ENCODE measurements around the gene ETS1. TPM values are rescaled to one million over a fixed set of nuclear protein-coding genes. Genes with fewer than 3 reads are reported as not detected.
"Not testable (repeated sequence)": the region's sequence is repeated elsewhere in the genome, so short reads cannot be mapped to it uniquely, and the experiment has no call there.

Gene ETS1
- total RNA-seq, 1 experiment from 2014 or later: 67.7 TPM

- no peak for DNase-seq (ENCODE audit: low read depth)
These were observed 121.2 kb downstream of the ETS1 start for GRCh38 chr11:128465946-128466705.

- DNase-seq (ENCODE audit: low read depth): no peak
These were observed 121.8 kb downstream of the ETS1 start for GRCh38 chr11:128465531-128465930.

- DNase-seq (ENCODE audit: low read depth): no peak
These were observed 122.4 kb downstream of the ETS1 start for GRCh38 chr11:128464878-128465450.

GRCh38 chr11:128463979-128464378 is 123.4 kb downstream of the ETS1 start:
- DNase-seq (ENCODE audit: low read depth): no peak

- peak; percentile 44 for DNase-seq (ENCODE audit: low read depth)
These were observed 124.0 kb downstream of the ETS1 start for GRCh38 chr11:128463371-128463829.

GRCh38 chr11:128462922-128463321 is 124.4 kb downstream of the ETS1 start:
- no peak for DNase-seq (ENCODE audit: low read depth)

GRCh38 chr11:128462189-128462588 is 125.2 kb downstream of the ETS1 start:
- DNase-seq (ENCODE audit: low read depth): no peak

GRCh38 chr11:128458321-128458720 is 129.0 kb downstream of the ETS1 start:
- peak; percentile 94 for DNase-seq (ENCODE audit: low read depth)

GRCh38 chr11:128457874-128458273 is 129.5 kb downstream of the ETS1 start:
- no peak for DNase-seq (ENCODE audit: low read depth)

- no peak for DNase-seq (ENCODE audit: low read depth)
These were observed 130.6 kb downstream of the ETS1 start for GRCh38 chr11:128456566-128457268.

GRCh38 chr11:128455766-128456165 is 131.6 kb downstream of the ETS1 start:
- no peak for DNase-seq (ENCODE audit: low read depth)

GRCh38 chr11:128453444-128454336 is 133.7 kb downstream of the ETS1 start:
- peak; percentile 98 for DNase-seq (ENCODE audit: low read depth)

GRCh38 chr11:128451652-128452470 is 135.5 kb downstream of the ETS1 start:
- DNase-seq (ENCODE audit: low read depth): no peak

GRCh38 chr11:128450882-128451651 is 136.3 kb downstream of the ETS1 start:
- DNase-seq (ENCODE audit: low read depth): no peak

- DNase-seq (ENCODE audit: low read depth): not testable (repeated sequence)
These were observed 136.9 kb downstream of the ETS1 start for GRCh38 chr11:128450425-128450824.

- peak; percentile 72 for DNase-seq (ENCODE audit: low read depth)
These were observed 138.2 kb downstream of the ETS1 start for GRCh38 chr11:128448981-128449713.

GRCh38 chr11:128448200-128448886 is 139.0 kb downstream of the ETS1 start:
- peak; percentile 99 for DNase-seq (ENCODE audit: low read depth)

GRCh38 chr11:128447233-128447632 is 140.1 kb downstream of the ETS1 start:
- no peak for DNase-seq (ENCODE audit: low read depth)

- not testable (repeated sequence) for DNase-seq (ENCODE audit: low read depth)
These were observed 141.4 kb downstream of the ETS1 start for GRCh38 chr11:128445921-128446320.

All from M059J (cell line).